HepG2 (cell line): ENCODE data around the gene RTBDN. TPM values are rescaled to one million over a fixed set of nuclear protein-coding genes. Genes with fewer than 3 reads are reported as not detected.

ENCODE experiments used
- BCL6 ChIP-seq: IDR thresholded peaks from 2 replicates; pipeline ENCODE4 v1.6.1; 2016; ENCODE audit warnings: missing genetic modification reagents, missing compliant biosample characterization
- GFI1 ChIP-seq: sonication (generic); formaldehyde crosslinking; IDR thresholded peaks from 2 replicates; pipeline ENCODE4 v1.5.0; 2020; ENCODE audit warnings: missing genetic modification reagents, mild to moderate bottlenecking, borderline replicate concordance
- HOXA3 ChIP-seq: sonication (generic); formaldehyde crosslinking; IDR thresholded peaks from 2 replicates; pipeline ENCODE4 v1.5.0; 2020; ENCODE audit warnings: missing genetic modification reagents
- NR2F6 ChIP-seq, 2 experiments: IDR thresholded peaks; 2 replicates each; pipeline ENCODE4 v1.6.1; 2016; ENCODE audit warnings: antibody characterized with exemption in 1 of 2, mild to moderate bottlenecking in 1 of 2
- ZNF501 ChIP-seq: sonication (generic); formaldehyde crosslinking; IDR thresholded peaks from 2 replicates; pipeline ENCODE4 v1.5.1; 2020; ENCODE audit warnings: mild to moderate bottlenecking, moderate library complexity, missing genetic modification reagents
- ZNF878 ChIP-seq: sonication (generic); formaldehyde crosslinking; IDR thresholded peaks from 2 replicates; pipeline ENCODE4 v1.8.1; 2023; ENCODE audit warnings: mild to moderate bottlenecking, missing genetic modification reagents, moderate library complexity
- polyA plus RNA-seq, 8 experiments: library from polyadenylated mRNA; depleted of rRNA in 3 of 8; stranded (reverse) in 7 of 8; unstranded in 1 of 8; fragments of >200 nt; fragmentation: Illumina TruSeq in 4 of 8; extraction: Trizol in 4 of 8; gene quantifications; 2 replicates each; pipeline versions ENCODE4 v1.2.1 to v1.2.3, GENCODE V29; 2011 to 2016; ENCODE audit warnings: low read depth in 4 of 8, missing spikeins in 1 of 8, mixed read lengths in 1 of 8; ENCODE audit not compliant: insufficient read depth in 1 of 8
- total RNA-seq, 5 experiments: library from RNA; depleted of rRNA; stranded (reverse); fragments of >200 nt; fragmentation: Illumina TruSeq; extraction: Trizol; gene quantifications; 2 replicates each; pipeline ENCODE4 v1.2.3, GENCODE V29; 2016; ENCODE audit warnings: low read depth in 1 of 5
- TF ChIP-seq, protein P1 (sequence below): sonication (generic); formaldehyde crosslinking; IDR thresholded peaks from 2 replicates; pipeline ENCODE4 v1.9.0; 2022; ENCODE audit warnings: missing genetic modification reagents, mild to moderate bottlenecking, borderline replicate concordance
- TF ChIP-seq, protein P2 (sequence below): sonication (generic); formaldehyde crosslinking; IDR thresholded peaks from 2 replicates; pipeline ENCODE4 v1.4.0; 2020; ENCODE audit warnings: missing genetic modification reagents
- TF ChIP-seq, protein P3 (sequence below): sonication (generic); formaldehyde crosslinking; IDR thresholded peaks from 2 replicates; pipeline ENCODE4 v1.4.0; 2020; ENCODE audit warnings: missing genetic modification reagents
- TF ChIP-seq, protein P4 (sequence below), 2 experiments: fragments of 450-650 bp in 1 of 2; sonication (generic) in 1 of 2; formaldehyde crosslinking in 1 of 2; IDR thresholded peaks; 2 replicates each; pipeline versions ENCODE4 v1.6.1 to v1.8.0; 2016 to 2022; ENCODE audit warnings: antibody characterized with exemption in 1 of 2, mild to moderate bottlenecking in 1 of 2, missing genetic modification reagents in 1 of 2
- TF ChIP-seq, protein P5 (sequence below): sonication (generic); formaldehyde crosslinking; IDR thresholded peaks from 2 replicates; pipeline ENCODE4 v1.4.0; 2020; ENCODE audit warnings: missing genetic modification reagents, mild to moderate bottlenecking, borderline replicate concordance

Gene RTBDN
- total and polyA plus RNA-seq, 2 of the 13 experiments (the other 11 are each of a cell fraction or from before 2014, with no cell fraction given), result 0.27 to 0.48 TPM

DNA sequence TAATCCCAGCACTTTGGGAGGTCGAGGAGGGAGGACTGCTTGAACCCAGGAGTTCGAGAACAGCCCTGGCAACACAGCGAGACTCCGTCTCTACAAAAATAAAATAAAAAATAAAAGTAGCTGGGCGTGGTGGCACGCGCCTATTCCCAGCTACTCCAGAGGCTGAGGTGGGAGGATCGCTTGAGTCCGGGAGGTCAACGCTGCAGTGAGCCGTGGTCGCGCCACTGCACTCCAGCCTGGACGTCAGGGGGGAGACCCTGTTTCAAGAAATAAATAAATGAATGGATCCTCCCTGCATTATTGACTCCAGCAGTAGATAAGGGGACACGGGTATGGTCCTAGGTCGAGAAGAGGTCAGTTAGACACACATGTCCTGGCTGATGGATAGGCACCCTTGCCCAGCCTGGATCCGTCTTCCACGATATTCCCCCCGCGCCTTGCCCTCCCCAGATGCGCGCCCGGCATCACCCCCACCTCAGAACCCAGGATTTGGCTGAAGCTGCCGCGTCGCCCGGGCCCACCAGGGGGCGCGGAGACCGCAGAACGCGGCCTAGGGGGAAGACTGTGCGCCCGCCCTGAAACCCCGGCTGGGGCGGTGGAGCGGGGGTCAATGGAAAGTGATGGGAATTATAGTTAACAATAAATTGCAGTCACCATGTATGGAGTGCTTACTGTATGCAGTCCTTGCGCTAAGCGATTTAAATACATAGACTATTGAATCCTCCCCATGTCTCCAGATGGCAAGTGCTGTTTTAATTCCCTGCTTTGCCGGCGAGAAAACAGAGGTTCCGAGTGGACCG, 57.0 kb downstream of the RTBDN start (continued):
- TF ChIP-seq, protein P1, sequence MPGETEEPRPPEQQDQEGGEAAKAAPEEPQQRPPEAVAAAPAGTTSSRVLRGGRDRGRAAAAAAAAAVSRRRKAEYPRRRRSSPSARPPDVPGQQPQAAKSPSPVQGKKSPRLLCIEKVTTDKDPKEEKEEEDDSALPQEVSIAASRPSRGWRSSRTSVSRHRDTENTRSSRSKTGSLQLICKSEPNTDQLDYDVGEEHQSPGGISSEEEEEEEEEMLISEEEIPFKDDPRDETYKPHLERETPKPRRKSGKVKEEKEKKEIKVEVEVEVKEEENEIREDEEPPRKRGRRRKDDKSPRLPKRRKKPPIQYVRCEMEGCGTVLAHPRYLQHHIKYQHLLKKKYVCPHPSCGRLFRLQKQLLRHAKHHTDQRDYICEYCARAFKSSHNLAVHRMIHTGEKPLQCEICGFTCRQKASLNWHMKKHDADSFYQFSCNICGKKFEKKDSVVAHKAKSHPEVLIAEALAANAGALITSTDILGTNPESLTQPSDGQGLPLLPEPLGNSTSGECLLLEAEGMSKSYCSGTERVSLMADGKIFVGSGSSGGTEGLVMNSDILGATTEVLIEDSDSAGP (CRISPR knock-in tag), result peak; percentile 52
- TF ChIP-seq ZNF878 (no peak), HOXA3 (CRISPR knock-in tag) (peak; percentile 58; the same call in 1 of the 2 replicates), ZNF501 (peak; percentile 50; the same call in 1 of the 2 replicates), BCL6 (CRISPR knock-in tag) (0 out of 2 replicates have a peak, but pooled peaks have one; percentile 25), GFI1 (CRISPR knock-in tag) (0 out of 2 replicates have a peak, but pooled peaks have one; percentile 26), NR2F6 (IDR thresholded peaks at IDR 0.05) (no peak), NR2F6 (CRISPR knock-in tag; IDR thresholded peaks at IDR 0.05) (no peak; the same call in 1 of the 2 replicates)
- TF ChIP-seq, protein P2, sequence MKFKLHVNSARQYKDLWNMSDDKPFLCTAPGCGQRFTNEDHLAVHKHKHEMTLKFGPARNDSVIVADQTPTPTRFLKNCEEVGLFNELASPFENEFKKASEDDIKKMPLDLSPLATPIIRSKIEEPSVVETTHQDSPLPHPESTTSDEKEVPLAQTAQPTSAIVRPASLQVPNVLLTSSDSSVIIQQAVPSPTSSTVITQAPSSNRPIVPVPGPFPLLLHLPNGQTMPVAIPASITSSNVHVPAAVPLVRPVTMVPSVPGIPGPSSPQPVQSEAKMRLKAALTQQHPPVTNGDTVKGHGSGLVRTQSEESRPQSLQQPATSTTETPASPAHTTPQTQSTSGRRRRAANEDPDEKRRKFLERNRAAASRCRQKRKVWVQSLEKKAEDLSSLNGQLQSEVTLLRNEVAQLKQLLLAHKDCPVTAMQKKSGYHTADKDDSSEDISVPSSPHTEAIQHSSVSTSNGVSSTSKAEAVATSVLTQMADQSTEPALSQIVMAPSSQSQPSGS (CRISPR knock-in tag), result 0 out of 2 replicates have a peak, but pooled peaks have one; percentile 29
- TF ChIP-seq, protein P3, sequence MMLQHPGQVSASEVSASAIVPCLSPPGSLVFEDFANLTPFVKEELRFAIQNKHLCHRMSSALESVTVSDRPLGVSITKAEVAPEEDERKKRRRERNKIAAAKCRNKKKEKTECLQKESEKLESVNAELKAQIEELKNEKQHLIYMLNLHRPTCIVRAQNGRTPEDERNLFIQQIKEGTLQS (CRISPR knock-in tag), result no peak
- TF ChIP-seq, protein P4, sequence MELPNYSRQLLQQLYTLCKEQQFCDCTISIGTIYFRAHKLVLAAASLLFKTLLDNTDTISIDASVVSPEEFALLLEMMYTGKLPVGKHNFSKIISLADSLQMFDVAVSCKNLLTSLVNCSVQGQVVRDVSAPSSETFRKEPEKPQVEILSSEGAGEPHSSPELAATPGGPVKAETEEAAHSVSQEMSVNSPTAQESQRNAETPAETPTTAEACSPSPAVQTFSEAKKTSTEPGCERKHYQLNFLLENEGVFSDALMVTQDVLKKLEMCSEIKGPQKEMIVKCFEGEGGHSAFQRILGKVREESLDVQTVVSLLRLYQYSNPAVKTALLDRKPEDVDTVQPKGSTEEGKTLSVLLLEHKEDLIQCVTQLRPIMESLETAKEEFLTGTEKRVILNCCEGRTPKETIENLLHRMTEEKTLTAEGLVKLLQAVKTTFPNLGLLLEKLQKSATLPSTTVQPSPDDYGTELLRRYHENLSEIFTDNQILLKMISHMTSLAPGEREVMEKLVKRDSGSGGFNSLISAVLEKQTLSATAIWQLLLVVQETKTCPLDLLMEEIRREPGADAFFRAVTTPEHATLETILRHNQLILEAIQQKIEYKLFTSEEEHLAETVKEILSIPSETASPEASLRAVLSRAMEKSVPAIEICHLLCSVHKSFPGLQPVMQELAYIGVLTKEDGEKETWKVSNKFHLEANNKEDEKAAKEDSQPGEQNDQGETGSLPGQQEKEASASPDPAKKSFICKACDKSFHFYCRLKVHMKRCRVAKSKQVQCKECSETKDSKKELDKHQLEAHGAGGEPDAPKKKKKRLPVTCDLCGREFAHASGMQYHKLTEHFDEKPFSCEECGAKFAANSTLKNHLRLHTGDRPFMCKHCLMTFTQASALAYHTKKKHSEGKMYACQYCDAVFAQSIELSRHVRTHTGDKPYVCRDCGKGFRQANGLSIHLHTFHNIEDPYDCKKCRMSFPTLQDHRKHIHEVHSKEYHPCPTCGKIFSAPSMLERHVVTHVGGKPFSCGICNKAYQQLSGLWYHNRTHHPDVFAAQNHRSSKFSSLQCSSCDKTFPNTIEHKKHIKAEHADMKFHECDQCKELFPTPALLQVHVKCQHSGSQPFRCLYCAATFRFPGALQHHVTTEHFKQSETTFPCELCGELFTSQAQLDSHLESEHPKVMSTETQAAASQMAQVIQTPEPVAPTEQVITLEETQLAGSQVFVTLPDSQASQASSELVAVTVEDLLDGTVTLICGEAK (IDR thresholded peaks at IDR 0.05), result no peak
- TF ChIP-seq, protein P4 (CRISPR knock-in tag; IDR thresholded peaks at IDR 0.05), result no peak
- TF ChIP-seq, protein P5, sequence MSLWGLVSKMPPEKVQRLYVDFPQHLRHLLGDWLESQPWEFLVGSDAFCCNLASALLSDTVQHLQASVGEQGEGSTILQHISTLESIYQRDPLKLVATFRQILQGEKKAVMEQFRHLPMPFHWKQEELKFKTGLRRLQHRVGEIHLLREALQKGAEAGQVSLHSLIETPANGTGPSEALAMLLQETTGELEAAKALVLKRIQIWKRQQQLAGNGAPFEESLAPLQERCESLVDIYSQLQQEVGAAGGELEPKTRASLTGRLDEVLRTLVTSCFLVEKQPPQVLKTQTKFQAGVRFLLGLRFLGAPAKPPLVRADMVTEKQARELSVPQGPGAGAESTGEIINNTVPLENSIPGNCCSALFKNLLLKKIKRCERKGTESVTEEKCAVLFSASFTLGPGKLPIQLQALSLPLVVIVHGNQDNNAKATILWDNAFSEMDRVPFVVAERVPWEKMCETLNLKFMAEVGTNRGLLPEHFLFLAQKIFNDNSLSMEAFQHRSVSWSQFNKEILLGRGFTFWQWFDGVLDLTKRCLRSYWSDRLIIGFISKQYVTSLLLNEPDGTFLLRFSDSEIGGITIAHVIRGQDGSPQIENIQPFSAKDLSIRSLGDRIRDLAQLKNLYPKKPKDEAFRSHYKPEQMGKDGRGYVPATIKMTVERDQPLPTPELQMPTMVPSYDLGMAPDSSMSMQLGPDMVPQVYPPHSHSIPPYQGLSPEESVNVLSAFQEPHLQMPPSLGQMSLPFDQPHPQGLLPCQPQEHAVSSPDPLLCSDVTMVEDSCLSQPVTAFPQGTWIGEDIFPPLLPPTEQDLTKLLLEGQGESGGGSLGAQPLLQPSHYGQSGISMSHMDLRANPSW, result no peak
